ENCODE measurements around the gene LIPK. TPM values are rescaled to one million over a fixed set of nuclear protein-coding genes. Genes with fewer than 3 reads are reported as not detected.

The LIPK gene
- total RNA-seq, 1 experiment from 2014 or later, result not detected

- ATAC-seq, result no peak
- H3K27ac Mint-ChIP-seq, result no peak overlapping the region
- ChIA-PET CTCF (interaction anchor here (0.6 to 1.2 kb wide), 2 partner anchors 10 to 72 kb away, joined by 3 to 5 read pairs; no protein-coding TSS in a partner anchor), POLR2A (no interaction called here)
- H3K36me3 Mint-ChIP-seq, result no peaks in the 10 kb centered on the region
- DNase-seq (ENCODE audit: low spot score), result no peak
- no peaks in the 10 kb centered on the region for H3K9me3 Mint-ChIP-seq
- peaks cover 17% of the 10 kb centered on the region for H3K27me3 Mint-ChIP-seq (ENCODE audit: low read depth)
- H3K4me1 Mint-ChIP-seq, result peaks cover 10% of the 10 kb centered on the region
- TF ChIP-seq RORB (CRISPR knock-in tag; IDR thresholded peaks at IDR 0.05) (no peak), FOXP4 (CRISPR knock-in tag; IDR thresholded peaks at IDR 0.05) (no peak), SOX15 (CRISPR knock-in tag; IDR thresholded peaks at IDR 0.05) (no peak), FOXP1 (CRISPR knock-in tag; IDR thresholded peaks at IDR 0.05; ENCODE audit: borderline replicate concordance) (no peak), RELA (CRISPR knock-in tag; IDR thresholded peaks at IDR 0.05; ENCODE audit: borderline replicate concordance) (no peak), JAZF1 (CRISPR knock-in tag; IDR thresholded peaks at IDR 0.05) (no peak), NR1H2 (CRISPR knock-in tag; IDR thresholded peaks at IDR 0.05) (no peak), AFF4 (CRISPR knock-in tag; IDR thresholded peaks at IDR 0.05; ENCODE audit: borderline replicate concordance) (no peak), ZNF219 (CRISPR knock-in tag; IDR thresholded peaks at IDR 0.05; ENCODE audit: borderline replicate concordance) (no peak), TP53 (CRISPR knock-in tag; IDR thresholded peaks at IDR 0.05) (no peak), SP1 (CRISPR knock-in tag; conservative IDR thresholded peaks at IDR 0.05) (no peak), IRF1 (CRISPR knock-in tag; IDR thresholded peaks at IDR 0.05) (no peak)
- H3K4me3 Mint-ChIP-seq, result no peak overlapping the region
Measured at GRCh38 chr10:88800152-88801125, 94.4 kb downstream of the LIPK start.

Other genes with a start within 250 kb of the LIPK start
- gene RNLS, start 122.9 kb upstream of the LIPK start, total RNA-seq (2021), result 8.7 to 9.2 TPM (median 8.7 TPM) in 3 replicates
- gene LIPJ, start 119.5 kb upstream of the LIPK start, total RNA-seq (2021), result 0.09 TPM in 1 of 3 replicates, not detected in the others
- not detected in 3 replicates for gene LIPF, start 41.8 kb upstream of the LIPK start, total RNA-seq (2021)
- not detected in 3 replicates for gene LIPN, start 53.8 kb downstream of the LIPK start, total RNA-seq (2021)
- not detected in 3 replicates for gene LIPM, start 96.5 kb downstream of the LIPK start, total RNA-seq (2021)
- not detected in 3 replicates for gene ANKRD22, start 145.6 kb downstream of the LIPK start, total RNA-seq (2021)
- gene STAMBPL1, start 174.0 kb downstream of the LIPK start, total RNA-seq (2021), result 3.9 to 4.6 TPM (median 4.2 TPM) in 3 replicates
- 4.4 to 7.3 TPM (median 5.3 TPM) in 3 replicates for gene ACTA2, start 246.5 kb downstream of the LIPK start, total RNA-seq (2021)